Smooth muscle cell (in vitro differentiated cells): ENCODE data around the gene VSTM4. TPM values are rescaled to one million over a fixed set of nuclear protein-coding genes. Genes with fewer than 3 reads are reported as not detected.

Source experiments
- DNase-seq: peaks from one replicate; lab custom pipeline; 2025; ENCODE audit not compliant: unreplicated experiment; lab: John Stamatoyannopoulos, UW
- H2AFZ ChIP-seq: fragments of 200-600 bp; sonication (generic); 2 replicates; pipeline ENCODE4 v1.6.0; 2016; ENCODE audit warnings: antibody characterized with exemption, low read depth, mild to moderate bottlenecking
- H3F3A ChIP-seq: fragments of 200-600 bp; sonication (generic); 2 replicates; pipeline ENCODE4 v1.6.0; 2017; ENCODE audit warnings: antibody characterized with exemption, low read depth
- H3K27ac ChIP-seq: fragments of 200-600 bp; sonication (generic); 2 replicates; pipeline ENCODE4 v1.5.1; 2016; ENCODE audit warnings: low read depth, mild to moderate bottlenecking
- H3K27me3 ChIP-seq: fragments of 200-600 bp; sonication (generic); 2 replicates; pipeline ENCODE4 v1.6.1; 2016; ENCODE audit warnings: low read depth, mild to moderate bottlenecking
- H3K36me3 ChIP-seq: fragments of 200-600 bp; sonication (generic); 2 replicates; pipeline ENCODE4 v1.5.1; 2016; ENCODE audit warnings: low read depth
- H3K4me1 ChIP-seq: fragments of 200-600 bp; sonication (generic); 2 replicates; pipeline ENCODE4 v1.5.1; 2016; ENCODE audit warnings: low read depth
- H3K4me2 ChIP-seq: fragments of 200-600 bp; sonication (generic); 2 replicates; pipeline ENCODE4 v1.6.0; 2016; ENCODE audit warnings: mild to moderate bottlenecking
- H3K4me3 ChIP-seq: fragments of 200-600 bp; sonication (generic); 2 replicates; pipeline ENCODE4 v1.5.1; 2016; ENCODE audit warnings: mild to moderate bottlenecking
- H3K79me2 ChIP-seq: fragments of 200-600 bp; sonication (generic); 2 replicates; pipeline ENCODE4 v1.6.0; 2016; ENCODE audit warnings: low read depth, mild to moderate bottlenecking
- H3K9ac ChIP-seq: fragments of 200-600 bp; sonication (generic); 2 replicates; pipeline ENCODE4 v1.6.0; 2016; ENCODE audit warnings: low read depth
- H3K9me3 ChIP-seq: fragments of 200-600 bp; sonication (generic); replicated peaks from 2 replicates; pipeline ENCODE4 v1.5.1; 2016; ENCODE audit warnings: low read depth
- H4K20me1 ChIP-seq: fragments of 200-600 bp; sonication (generic); 2 replicates; pipeline ENCODE4 v1.6.0; 2016; ENCODE audit warnings: low read depth
- CTCF ChIP-seq: fragments of 200-600 bp; sonication (generic); IDR thresholded peaks from 2 replicates; pipeline ENCODE4 v1.5.1; 2017; ENCODE audit warnings: borderline replicate concordance, mild to moderate bottlenecking, antibody characterized with exemption; ENCODE audit not compliant: insufficient read depth, poor library complexity, severe bottlenecking
- WGBS: methylation state at CpG from one replicate; pipeline ENCODE4 v1.1.7; 2016; ENCODE audit warnings: low lambda C conversion rate; 5-methylcytosine and 5-hydroxymethylcytosine counted together
- polyA plus RNA-seq: library from polyadenylated mRNA; unstranded; fragments of >200 nt; fragmentation: Nextera tagmentation; extraction: Ambion mirVana; gene quantifications from 2 replicates; pipeline ENCODE4 v1.2.1, GENCODE V29; 2016
- total RNA-seq: library from RNA; depleted of rRNA; stranded (reverse); fragments of >200 nt; gene quantifications from 2 replicates; pipeline ENCODE4 v1.2.3, GENCODE V29; 2014

Gene VSTM4
- total and polyA plus RNA-seq, 2 experiments from 2014 or later: 5.1 to 7.7 TPM

- no peak for TF ChIP-seq CTCF
- DNase-seq: no peak
- Histone ChIP-seq H3K79me2 (no peaks in the 10 kb centered on the region), H3K9me3 (peaks cover 6% of the 10 kb centered on the region), H4K20me1 (peaks cover 19% of the 10 kb centered on the region), H3K4me1 (peaks cover 17% of the 10 kb centered on the region), H3K27ac (no peak overlapping the region), H3K36me3 (no peaks in the 10 kb centered on the region), H2AFZ (no peak overlapping the region), H3K4me3 (no peak overlapping the region), H3K27me3 (no peaks in the 10 kb centered on the region), H3F3A (no peaks in the 10 kb centered on the region), H3K4me2 (no peak overlapping the region), H3K9ac (no peak overlapping the region)
- WGBS: 96% methylated on average over 8 of the region's 8 CpGs
These were observed 32.1 kb downstream of the VSTM4 start for GRCh38 chr10:49083261-49083660.

GRCh38 chr10:49082766-49083165, 32.6 kb downstream of the VSTM4 start:
- TF ChIP-seq CTCF: no peak
- no peaks in the 10 kb centered on the region for H3K27me3 ChIP-seq
- H3K4me2 ChIP-seq: no peak overlapping the region
- H2AFZ ChIP-seq: no peak overlapping the region
- no peaks in the 10 kb centered on the region for H3F3A ChIP-seq
- H3K4me1 ChIP-seq: peaks cover 17% of the 10 kb centered on the region
- H3K36me3 ChIP-seq: no peaks in the 10 kb centered on the region
- peaks cover 19% of the 10 kb centered on the region for H4K20me1 ChIP-seq
- DNase-seq: no peak
- no peak overlapping the region for H3K4me3 ChIP-seq
- no peak overlapping the region for H3K27ac ChIP-seq
- H3K9ac ChIP-seq: no peak overlapping the region
- WGBS: 97% methylated on average over 2 of the region's 2 CpGs
- peaks cover 6% of the 10 kb centered on the region for H3K9me3 ChIP-seq
- no peaks in the 10 kb centered on the region for H3K79me2 ChIP-seq

- peaks cover 3% of the 10 kb centered on the region for H3K9me3 ChIP-seq
- H3K27ac ChIP-seq: no peak overlapping the region
- 59% methylated on average over 9 of the region's 9 CpGs for WGBS
- peaks cover 19% of the 10 kb centered on the region for H4K20me1 ChIP-seq
- H3F3A ChIP-seq: no peaks in the 10 kb centered on the region
- TF ChIP-seq CTCF: no peak
- no peaks in the 10 kb centered on the region for H3K36me3 ChIP-seq
- no peak overlapping the region for H3K4me2 ChIP-seq
- H2AFZ ChIP-seq: no peak overlapping the region
- H3K27me3 ChIP-seq: no peaks in the 10 kb centered on the region
- no peaks in the 10 kb centered on the region for H3K79me2 ChIP-seq
- no peak overlapping the region for H3K9ac ChIP-seq
- no peak for DNase-seq
- no peak overlapping the region for H3K4me3 ChIP-seq
- H3K4me1 ChIP-seq: peaks cover 17% of the 10 kb centered on the region
These were observed 33.6 kb downstream of the VSTM4 start for GRCh38 chr10:49081547-49082275.

GRCh38 chr10:49080965-49081364, 34.4 kb downstream of the VSTM4 start:
- 85% methylated on average over 3 of the region's 3 CpGs for WGBS
- no peak overlapping the region for H3K4me2 ChIP-seq
- no peaks in the 10 kb centered on the region for H3K36me3 ChIP-seq
- H3K4me3 ChIP-seq: no peak overlapping the region
- H3K4me1 ChIP-seq: peaks cover 17% of the 10 kb centered on the region
- no peak for TF ChIP-seq CTCF
- H2AFZ ChIP-seq: no peak overlapping the region
- H3K27ac ChIP-seq: no peak overlapping the region
- no peak overlapping the region for H3K9ac ChIP-seq
- no peaks in the 10 kb centered on the region for H3K79me2 ChIP-seq
- no peaks in the 10 kb centered on the region for H3K9me3 ChIP-seq
- no peaks in the 10 kb centered on the region for H3K27me3 ChIP-seq
- no peak for DNase-seq
- H4K20me1 ChIP-seq: peaks cover 19% of the 10 kb centered on the region
- no peaks in the 10 kb centered on the region for H3F3A ChIP-seq
